NCI-H128 (cell line): ENCODE results near the gene RARG.

Experiments
- DNase-seq: peaks from one replicate; lab custom pipeline; 2025; ENCODE audit not compliant: unreplicated experiment; lab: John Stamatoyannopoulos, UW

RARG gene

DNA sequence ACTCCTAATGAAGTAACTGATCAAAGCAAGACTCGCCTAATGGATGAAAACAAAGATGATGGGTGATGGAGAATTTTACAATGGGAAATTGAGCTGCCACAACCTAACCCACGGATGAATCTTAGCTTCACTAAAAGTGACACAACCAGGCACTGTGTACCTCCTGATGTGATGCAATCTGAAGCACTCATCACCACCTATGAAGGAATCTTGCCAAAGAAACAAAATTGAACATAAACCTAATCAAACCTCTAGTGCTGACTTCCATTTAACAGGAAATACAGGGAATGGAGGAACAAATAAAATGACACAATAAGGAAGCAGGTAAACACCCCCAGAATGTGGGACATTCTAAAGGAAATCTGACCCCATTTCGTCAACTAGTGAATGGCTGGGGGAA lies 13.3 kb upstream of the RARG start:
- DNase-seq = no peak

GRCh38 chr12:53244337-53244736 lies 12.3 kb upstream of the RARG start:
- no peak for DNase-seq

DNA sequence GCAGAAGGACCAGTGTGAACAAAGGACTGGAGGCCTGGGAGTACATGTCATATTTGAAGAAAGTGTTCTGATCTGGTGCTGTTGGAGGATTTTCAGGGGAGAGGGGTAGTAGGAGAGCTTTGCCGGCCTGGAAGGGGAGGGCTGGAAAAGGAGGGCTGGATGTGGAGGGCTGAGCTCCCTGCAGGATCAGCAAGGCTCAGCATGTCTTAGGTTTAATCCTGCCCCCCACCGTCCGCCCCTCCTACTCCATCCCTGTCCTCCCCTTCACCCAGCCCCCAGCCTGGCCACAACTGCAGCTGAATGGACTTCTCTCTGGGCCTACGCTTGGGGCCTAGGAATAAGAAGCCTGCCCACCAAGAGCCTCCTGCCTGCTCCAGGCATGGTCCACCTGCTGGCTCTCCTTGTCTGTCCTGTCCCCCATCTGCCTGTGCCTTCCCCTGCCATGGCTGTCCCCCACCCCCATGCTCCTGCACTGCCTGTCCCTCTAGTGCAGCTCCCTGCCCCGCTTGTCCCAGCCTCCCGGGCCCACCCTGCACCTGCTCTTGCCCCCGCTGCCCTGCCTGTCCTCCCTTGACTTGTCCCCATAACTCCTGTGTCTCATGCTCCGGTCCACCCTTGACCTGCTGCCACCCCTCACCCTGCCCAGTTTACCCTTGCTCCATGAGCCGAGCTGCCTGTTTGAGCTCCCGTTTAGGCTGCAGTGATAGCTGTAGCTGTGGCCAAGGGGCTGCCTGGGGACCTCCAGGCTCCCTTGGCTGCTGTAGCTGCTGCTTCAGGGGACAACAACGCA lies 9.8 kb upstream of the RARG start:
- DNase-seq = no peak

DNA sequence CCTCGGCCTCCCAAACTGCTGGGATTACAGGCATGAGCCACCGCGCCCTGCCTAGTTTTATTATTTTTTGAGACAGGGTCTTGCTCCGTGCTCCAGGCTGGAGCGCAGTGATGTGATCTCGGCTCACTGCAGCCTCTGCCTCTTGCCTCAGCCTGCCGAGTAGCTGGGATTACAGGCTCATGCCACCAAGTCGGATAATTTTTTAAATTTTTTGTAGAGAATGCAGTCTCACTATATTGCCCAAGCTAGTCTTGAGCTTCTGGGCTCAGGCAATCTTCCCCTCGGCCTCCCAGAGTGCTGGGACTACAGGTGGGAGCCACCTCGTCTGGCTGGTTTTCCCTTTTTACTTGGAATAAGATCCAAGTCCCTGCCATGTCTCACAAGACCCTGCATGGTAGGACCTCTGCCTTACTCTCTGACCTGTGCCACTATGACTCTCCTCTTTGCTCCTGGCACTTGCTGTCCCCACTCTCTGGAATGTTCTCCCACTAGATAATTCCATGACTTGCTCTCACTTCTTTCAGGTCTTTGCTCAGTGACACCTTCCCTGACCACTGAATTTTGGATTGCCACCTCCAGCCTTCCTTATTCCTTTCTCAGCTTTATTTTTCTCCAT lies 7.7 kb upstream of the RARG start:
- no peak for DNase-seq

- DNase-seq = no peak
These were observed 4.6 kb upstream of the RARG start for GRCh38 chr12:53236443-53237111.

DNA sequence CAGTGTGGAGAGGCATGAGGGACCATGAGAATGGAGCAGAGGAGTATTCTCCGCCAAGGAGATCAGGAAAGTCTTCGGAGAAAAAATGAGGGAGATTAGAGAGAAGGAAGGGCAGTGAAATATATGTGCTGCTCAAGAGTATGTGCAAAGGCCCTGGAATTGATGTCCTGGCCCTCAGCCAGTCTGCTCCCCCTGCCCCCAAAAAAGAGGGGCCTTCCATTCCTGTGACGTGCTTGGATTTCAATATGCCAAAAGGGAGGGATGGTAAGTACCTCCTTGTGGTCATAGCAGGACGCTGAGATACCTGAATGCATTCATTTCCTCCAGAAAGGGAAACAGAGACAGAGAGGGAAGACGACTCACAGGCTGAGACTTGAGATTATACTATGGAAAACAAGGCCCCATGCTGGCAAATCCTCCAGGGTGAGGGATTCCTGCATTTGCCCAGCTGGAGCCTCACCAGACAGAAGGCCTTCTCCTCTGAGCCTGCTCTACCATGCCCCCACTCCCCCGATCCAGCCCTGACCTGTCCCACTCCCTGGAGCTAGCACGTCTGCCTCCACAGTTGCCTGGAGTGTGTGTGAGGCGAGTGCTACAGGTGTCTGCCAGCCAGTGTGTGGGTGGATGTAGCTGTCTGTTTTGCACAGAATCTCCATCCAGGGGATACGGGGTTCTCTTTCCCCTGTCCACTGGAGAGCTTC lies 3.9 kb upstream of the RARG start:
- DNase-seq = no peak

- DNase-seq = no peak
These were observed 3.2 kb upstream of the RARG start for GRCh38 chr12:53235164-53235563.

GRCh38 chr12:53234271-53234914 lies 2.4 kb upstream of the RARG start:
- no peak for DNase-seq

GRCh38 chr12:53233671-53234121 lies 1.7 kb upstream of the RARG start:
- no peak for DNase-seq

DNA sequence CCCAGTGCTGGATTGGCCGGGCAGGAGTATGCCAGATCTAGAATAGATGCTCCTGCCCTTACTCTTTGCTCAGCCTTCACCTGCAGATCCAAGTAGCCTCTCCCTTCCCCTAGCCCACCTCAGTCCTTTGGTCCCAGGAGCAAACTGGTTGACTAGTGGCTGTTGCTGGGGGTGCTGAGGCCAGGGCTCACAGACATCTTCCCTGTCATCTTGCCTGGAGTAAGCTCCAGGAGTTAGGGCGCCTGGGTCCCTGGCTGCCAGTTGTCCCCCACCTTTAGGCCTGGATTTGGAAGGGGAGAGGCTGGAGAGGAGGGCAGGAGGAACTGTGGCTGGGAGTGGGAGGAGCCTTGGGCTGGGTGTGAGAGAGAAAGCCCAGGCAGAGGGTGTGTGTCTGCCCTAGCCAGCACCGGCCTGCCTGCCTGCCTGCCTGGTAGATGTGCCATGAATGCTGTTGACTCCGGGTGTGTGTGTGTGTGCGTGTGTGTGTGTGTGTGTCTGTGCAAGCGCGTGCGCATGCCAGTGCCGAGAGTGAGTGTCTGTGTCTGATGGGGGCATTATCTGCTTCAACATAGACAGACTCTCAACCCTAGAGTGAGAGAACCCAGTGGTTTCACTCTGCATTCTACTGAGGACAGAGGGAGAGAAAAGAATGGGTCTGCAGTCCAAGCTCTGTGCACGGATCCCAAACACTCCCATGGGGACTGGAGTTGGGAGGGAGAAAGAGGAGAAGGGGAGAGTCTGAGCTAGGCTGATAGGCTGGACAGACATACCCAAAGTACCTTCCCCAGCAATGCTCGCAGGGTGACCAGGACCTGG lies 845 bp upstream of the RARG start:
- no peak for DNase-seq

DNA sequence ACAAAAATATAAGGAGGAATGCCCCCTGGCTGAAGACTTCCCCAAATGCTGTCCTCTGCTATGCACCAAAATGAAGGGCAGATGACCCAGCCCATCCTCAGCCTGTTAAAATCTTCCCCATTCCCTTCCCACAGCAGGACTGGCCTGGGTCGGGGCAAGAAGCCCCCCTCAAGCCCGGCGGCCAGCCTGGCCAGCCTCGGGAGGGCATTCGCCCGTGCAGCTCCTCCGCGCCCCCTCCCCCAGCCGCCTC lies 413 bp downstream of the RARG start:
- DNase-seq = no peak

GRCh38 chr12:53230108-53230845 lies 1.7 kb downstream of the RARG start:
- no peak for DNase-seq

- DNase-seq = no peak
These were observed 2.6 kb downstream of the RARG start for GRCh38 chr12:53229454-53229853.

DNA sequence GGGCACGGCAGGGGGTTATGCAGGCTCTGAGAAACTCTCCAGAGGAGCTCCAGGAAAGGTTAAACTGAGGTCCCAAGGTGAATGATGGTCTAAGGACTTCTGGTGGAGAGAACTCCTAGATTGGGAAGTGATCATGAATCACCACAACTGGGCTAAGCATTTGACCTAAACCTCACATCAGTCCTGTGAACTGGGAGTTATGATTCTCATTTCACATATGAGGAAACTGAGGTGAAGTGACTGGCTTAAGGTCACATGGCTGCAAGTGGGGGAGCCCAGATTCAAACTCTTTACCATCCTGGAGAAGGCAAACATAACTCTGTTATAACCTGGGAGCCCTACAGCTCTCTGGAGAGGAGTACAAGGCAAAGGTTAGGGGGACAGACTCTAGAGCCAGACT lies 4.2 kb downstream of the RARG start:
- no peak for DNase-seq

GRCh38 chr12:53227341-53227740 lies 4.7 kb downstream of the RARG start:
- no peak for DNase-seq

DNA sequence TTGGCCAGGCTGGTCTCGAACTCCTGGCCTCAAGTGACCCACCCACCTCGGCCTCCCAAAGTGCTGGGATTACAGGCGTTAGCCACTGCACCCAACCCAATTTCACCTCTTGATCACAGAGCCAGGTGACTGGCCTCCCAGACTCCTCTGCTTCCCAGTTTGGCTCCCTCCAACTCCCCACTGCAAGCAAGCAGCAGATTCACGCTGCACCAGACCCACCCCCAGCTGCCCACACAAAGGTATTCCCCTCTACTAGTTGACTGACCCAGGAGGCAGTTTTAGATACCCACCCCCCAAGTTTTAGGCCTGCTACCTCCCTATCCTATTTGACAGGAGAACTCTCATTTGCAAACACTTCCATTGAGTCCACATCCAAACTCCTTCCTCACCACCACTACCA lies 5.2 kb downstream of the RARG start:
- no peak for DNase-seq

- no peak for DNase-seq
These were observed 6.2 kb downstream of the RARG start for GRCh38 chr12:53225635-53226424.

GRCh38 chr12:53224897-53225634 lies 6.9 kb downstream of the RARG start:
- no peak for DNase-seq
